Activated T-cell treated with anti-CD3 and anti-CD28 coated beads for 48 hours (primary cell): Measurements from ENCODE around the gene PNPLA3.
A peak's percentile ranks its signal among the peaks of the same experiment; 100 is the strongest.

ENCODE experiments used
- DNase-seq: peaks from one replicate; pipeline ENCODE4 v3.0.0-alpha.2; 2020; ENCODE audit warnings: low read depth

PNPLA3 gene

GRCh38 chr22:43924877-43925276 is 1.3 kb downstream of the PNPLA3 start:
- DNase-seq, result no peak

DNA sequence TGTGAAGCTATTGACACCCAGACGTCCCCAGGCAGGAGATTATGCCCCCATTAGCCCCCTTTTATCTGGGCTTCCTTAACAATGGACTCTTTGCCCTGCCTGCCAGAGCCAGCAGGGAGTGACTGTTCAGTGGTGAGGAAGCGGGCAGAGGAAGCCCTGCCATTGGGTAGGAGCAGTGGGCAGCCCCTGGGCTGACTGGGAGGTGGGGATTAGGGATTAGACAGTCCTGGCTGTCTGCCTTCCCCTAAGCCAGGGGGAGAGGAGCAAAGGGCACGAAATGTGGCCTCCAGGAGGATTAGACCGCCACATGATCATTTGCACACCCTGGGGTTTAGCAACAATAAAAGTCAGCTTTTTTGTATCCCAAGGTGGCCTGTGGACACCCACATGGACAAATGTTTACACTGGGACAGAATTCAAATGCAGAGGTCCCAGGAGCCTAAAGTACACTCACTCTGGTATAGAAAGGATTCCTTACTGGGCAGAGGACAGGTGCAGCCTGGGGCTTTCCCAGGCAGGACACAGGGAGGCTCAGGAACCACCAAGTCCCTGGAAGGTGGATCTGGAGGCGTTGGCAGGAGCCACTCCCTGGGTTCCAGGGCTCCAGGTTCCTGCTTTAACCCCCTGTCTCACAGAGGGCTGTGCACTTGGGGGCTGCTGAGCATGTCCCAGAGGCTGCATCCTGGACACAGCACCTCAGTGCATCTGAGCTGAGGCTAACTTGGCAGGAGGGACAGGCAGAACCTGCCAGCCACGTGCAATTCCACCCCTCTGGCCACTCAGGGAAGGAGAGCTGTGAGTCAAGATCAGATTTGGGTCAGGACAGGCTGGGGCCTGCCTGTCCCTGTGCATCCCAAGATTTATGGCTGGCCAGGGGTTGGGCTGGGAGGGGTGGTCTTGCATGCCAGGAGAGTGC is 2.1 kb downstream of the PNPLA3 start:
- DNase-seq, result no peak

GRCh38 chr22:43926349-43926710 is 2.7 kb downstream of the PNPLA3 start:
- DNase-seq, result no peak

GRCh38 chr22:43928468-43928867 is 4.9 kb downstream of the PNPLA3 start:
- no peak for DNase-seq

DNA sequence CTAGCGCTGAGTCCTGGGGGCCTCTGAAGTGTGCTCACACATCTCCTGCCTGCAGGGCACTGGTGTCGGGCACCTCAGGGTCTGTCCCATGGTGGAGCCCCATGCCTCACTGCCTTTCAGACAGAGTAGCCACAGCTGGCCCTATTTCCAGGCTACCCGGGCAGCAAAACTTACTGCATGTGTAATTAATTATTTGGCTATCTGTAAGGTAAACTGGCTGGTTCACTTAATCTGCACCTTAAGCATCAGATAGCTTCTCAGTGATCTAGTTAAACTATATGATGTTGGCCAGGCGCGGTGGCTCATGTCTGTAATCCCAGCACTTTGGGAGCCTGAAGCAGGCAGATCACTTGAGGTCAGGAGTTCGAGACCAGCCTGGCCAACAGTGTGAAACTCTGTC is 5.3 kb downstream of the PNPLA3 start:
- no peak for DNase-seq

DNA sequence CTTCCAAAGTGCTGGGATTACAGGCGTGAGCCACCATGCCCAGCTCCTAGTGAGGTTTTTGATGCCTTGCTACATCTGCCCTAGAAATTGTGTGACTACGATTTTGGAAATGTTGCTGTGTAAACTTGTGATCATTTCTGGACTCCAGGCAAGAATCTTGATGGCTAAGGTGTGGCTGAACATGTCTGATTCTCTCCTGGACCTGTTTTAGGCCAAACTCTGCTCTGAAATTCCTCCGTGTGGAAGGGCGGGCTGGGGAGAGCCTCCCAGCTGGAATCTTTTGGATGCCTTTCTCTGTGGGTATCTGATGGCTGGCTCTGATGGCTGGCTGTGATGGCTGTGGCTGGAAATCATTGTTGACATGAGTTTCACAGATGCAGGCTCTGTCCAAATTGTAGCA is 8.2 kb downstream of the PNPLA3 start:
- no peak for DNase-seq

- no peak for DNase-seq
Measured at GRCh38 chr22:43941449-43941848, 17.8 kb downstream of the PNPLA3 start.

DNA sequence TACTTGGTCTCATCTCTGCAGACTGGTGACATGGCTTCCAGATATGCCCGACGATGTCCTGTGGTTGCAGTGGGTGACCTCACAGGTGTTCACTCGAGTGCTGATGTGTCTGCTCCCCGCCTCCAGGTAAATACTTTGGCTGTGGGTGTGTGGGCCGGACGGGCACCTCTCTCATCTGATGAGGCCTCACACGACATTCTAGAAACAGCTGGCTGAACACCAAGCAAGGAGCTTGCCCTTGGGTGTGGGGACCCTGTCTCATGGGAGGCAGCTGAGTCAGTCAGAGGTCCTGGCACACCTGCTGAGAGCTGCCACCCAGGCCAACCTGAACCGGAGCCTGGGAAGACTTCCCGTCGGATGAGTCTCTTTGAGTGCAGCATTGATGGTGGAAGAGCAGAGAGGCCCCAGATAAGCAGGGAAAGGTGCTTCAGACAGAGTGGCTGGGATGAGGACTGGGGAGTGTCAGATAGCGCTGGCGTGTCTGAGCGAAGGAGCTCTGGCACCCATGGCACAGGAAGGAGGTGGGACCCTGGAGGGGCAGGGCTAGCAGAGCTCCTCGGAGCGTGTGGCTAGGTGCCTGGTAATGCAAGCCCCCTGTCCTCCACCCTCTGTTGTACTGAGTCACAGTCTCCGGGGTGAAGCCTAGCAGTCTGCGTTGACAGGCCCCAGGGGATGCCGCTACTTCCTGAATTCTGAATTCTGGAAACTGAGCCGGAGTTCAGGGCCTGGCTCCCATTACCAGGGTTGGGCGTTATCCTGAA is 21.2 kb downstream of the PNPLA3 start:
- DNase-seq, result no peak

- DNase-seq, result peak; percentile 63
Measured at GRCh38 chr22:43945632-43946383, 22.2 kb downstream of the PNPLA3 start.

DNA sequence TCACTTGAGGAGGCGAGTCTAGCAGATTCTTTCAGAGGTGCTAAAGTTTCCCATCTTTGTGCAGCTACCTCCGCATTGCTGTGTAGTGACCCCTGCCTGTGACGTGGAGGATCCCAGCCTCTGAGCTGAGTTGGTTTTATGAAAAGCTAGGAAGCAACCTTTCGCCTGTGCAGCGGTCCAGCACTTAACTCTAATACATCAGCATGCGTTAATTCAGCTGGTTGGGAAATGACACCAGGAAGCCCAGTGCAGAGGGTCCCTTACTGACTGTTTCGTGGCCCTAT is 22.7 kb downstream of the PNPLA3 start:
- no peak for DNase-seq

GRCh38 chr22:43948836-43949406 is 25.3 kb downstream of the PNPLA3 start:
- no peak for DNase-seq

GRCh38 chr22:43951391-43951790 is 27.8 kb downstream of the PNPLA3 start:
- no peak for DNase-seq

- DNase-seq, result no peak
Measured at GRCh38 chr22:43951966-43952365, 28.4 kb downstream of the PNPLA3 start.

DNA sequence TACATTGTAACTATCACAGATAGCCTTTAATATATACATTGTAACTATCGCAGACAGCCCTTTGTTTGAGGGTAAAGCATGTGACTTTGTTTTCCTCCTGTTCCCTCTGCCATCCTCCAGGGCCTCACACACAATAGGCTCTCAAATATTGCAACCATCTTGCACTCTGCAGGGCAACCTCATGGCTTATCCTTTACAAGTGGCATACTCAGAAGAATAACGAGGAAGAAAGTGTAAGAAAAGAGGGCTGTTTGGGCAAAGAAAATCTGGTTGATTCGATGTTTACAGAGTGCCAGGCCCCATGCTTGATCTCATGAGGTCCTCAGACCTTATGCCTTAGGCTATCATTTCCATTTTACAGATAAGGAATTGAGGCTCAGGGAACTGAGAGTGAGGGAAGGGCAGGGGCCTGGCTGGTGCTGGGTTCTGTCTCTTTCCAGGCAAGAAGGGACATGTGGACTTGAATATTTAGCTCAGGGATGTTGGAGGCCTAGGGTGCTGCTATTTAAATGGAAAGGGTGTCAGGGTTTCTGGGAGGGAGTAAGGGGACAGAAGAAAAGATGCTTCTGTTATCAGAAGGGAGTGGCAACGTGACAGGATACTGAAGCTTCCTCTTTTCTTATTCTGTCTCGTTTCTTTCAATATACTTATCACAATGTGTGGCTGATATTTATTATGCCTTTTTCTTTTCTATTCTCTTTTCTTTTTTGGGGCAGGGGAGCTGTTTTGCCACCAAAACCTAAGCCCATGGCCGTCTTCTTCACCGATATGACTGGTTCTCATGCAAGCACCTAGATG is 30.6 kb downstream of the PNPLA3 start:
- no peak for DNase-seq

- peak; percentile 87 for DNase-seq
Measured at GRCh38 chr22:43955040-43955882, 31.7 kb downstream of the PNPLA3 start, which contains the start of gene SAMM50. Gene SAMM50 (plus strand): TSS chr22:43955442. CDS start chr22:43955578, 136 bp downstream.

DNA sequence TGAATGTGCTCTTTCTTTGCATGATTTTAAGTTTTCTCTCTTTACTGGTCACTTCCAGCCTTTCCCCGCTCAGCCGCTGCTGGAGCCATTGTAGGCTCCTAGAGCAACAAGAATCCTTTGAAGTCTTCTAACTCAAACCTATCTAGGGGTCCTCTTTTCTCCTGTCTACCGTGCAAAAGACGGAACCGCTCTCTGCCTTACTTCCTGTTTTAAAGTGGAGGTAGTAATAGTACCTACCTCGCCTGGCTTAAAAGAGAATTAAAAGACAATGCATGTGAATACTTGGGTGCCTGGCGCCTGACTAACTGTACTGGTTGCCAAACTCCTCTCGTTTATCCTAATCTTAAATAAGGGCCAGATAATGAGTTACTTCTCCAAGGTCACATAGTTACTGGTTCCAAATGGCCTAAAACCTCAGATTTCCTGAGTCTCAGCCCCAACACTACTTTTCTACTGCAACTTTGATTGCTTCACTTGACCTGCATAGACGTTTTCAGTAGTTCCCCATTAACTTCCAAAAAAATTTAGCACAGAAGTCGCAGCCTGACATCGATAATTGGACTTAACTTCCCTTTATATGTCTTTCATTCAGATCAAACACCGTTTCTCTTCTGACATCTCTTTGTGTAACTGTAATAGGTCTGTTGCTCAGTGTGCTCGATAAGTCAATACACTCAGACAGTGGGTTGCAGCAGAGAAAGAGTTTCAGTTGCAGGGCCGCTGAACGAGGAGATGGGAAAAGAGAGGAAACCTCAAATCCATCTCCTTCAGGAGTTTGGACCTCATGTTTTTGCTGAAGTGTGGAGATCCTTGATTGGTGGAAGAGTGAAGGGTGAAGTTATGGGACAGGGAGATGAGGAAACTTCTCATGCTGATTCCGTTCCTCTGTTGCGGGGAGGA is 32.5 kb downstream of the PNPLA3 start:
- DNase-seq, result no peak

GRCh38 chr22:43956805-43957463 is 33.3 kb downstream of the PNPLA3 start:
- DNase-seq, result no peak

- DNase-seq, result no peak
Measured at GRCh38 chr22:43957871-43958270, 34.3 kb downstream of the PNPLA3 start.

DNA sequence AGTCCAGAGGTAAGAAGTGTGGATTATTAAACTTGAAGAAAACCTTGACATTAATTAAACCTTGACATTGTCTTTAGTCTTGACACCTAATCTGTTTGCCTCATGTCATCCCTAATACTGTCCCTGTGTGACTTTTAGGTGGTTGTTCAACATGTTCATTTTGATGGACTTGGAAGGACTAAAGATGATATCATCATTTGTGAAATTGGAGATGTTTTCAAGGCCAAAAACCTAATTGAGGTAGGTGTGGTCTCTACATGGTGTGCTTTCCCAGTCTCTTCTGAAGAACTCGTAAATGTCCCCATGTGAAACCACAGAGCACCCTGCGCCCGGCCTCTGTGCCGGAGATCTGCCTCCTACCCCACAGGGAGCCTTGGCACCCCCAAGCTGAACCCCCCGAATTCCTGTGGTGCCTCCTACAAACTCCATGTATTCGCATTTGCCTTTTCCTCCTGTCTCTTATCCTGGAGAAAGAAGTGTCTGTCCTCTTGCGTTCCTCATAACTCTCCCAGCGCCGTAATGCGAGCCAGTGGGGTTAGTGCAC is 40.8 kb downstream of the PNPLA3 start:
- no peak for DNase-seq
